Measurements from ENCODE around the gene MOGAT3.

MOGAT3 gene

DNA sequence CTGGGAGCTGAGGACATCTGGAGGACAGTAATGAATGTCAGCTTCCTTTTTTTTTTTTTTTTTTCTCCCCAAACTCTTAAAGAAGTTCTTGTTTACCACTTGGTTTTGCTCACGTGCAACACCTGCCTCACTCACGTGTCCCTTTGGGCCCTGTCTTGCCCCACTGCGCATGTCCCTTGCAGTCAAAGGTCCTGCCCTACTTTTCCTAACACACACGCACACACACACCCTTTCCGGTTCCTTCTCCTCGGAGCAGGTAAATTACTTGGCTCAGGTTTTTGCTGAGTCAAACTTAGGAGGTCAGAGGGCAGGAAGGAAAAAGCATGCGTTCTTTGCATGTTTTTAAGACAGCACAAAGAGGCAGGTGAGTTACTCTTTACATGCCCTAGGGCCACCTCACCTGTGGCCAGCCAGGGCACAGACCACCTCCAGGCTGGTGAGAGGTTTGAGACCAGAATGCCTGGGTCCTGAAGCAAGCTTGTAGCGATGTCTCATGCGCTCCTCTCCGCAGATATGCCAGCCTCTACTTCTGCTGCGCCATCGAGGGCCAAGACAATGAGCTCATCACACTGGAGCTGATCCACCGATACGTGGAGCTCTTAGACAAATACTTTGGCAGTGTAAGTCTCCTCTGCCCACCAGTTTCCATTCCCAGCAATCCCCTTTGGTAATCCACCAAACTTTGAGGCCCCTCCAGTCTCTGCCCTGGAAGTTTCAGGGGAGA, 43.8 kb downstream of the MOGAT3 start:
- no peak for DNase-seq

DNA sequence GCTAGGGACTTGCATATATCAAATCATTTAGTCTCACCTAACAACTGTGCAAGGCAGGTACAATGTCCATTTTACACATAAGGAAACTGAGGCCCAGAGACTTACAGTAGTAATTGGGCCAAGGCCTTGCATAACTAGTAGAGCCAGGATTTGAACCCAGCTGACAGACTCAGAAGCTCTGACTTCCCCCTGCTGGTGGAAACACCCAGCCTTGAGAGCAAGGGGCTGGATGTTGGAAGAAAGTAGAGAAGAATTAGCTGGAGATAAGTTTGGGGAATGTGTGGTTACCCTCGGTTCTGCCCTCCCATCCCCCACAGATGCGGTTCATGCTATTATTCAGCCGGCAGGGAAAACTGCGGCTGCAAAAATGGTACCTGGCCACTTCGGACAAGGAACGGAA, 44.6 kb downstream of the MOGAT3 start:
- DNase-seq: no peak

DNA sequence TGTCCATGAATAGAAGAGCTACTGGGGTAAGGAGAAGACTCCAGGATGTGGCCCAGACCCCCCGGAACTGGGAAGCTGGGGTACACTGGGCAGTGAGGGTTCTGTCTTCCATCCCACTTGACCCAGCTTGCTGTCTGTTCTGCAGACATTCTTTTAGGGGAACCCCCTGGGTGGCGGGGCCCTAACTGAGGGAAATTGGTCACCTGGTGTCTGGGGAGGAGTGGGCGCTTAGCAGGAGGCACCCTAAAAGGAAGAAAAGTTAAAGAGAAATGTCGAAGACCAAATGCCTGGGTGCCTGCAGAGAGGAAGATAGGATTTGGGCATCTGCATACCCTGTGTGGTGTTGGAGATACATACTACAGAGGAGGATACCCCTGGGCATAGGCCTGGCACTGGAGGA, 45.5 kb downstream of the MOGAT3 start:
- no peak for DNase-seq

DNA sequence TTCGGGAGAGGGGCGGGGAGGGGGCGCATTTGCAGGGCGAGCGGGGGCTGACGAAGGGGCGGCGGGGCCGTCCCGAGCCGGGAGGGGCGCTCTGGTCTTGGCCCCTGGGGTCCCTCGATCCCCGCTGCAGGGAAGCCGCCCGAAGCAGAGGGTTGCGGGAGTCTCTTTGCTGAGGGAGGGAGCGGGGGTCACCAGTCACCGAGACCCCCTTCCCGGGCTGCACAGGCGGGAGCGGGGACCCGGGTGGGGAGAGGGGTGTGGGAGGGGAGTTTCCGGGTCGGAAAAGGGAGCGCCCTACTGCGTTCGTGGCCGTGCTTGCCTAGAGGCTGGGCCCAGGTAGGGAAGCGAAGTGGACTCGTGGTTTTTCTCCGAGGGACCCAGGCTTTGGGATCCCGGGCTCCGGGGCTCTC, 46.1 kb downstream of the MOGAT3 start:
- no peak for DNase-seq

DNA sequence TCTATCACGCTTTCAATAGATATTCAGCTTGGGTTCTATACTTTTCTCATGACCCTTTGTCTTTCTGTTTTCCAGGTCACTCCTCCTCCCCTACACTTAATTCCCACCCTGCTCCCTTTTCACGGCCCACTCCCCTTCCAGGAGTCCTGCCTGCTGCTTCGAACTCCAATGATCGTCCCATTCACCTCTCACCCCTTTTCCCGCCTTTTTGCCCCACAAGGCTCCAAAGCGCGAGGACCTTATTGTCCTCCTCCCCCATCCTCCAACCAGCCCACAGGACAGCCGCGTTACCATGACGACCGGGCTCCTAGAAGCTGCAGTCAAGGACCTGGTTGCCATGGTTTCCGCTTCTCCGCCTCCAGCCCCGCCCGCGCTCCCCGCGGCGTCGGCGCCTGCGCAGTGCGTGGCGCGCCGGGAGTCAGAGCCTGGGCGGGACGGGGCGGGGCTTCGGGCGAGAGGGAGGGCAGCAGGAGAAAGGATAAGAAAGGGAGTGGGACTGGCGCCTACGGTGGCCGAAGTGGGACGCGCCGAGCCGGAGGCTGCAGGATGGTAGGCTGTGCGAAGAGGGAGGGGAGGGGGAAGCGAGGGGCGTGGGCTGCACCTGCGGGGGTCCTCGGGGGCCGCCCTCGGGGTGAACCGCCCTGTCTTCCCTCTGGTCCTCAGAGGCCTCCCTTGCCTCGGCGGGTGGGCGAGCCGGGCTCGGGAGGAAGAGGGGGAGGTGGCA, 46.7 kb downstream of the MOGAT3 start, which contains the start of gene AP1S1:
Gene AP1S1, plus strand, starts transcription at position 508 of the 724 bp plus-strand sequence. Its CDS starts 39 bp downstream, at position 547.
- DNase-seq: peak; percentile 94

DNA sequence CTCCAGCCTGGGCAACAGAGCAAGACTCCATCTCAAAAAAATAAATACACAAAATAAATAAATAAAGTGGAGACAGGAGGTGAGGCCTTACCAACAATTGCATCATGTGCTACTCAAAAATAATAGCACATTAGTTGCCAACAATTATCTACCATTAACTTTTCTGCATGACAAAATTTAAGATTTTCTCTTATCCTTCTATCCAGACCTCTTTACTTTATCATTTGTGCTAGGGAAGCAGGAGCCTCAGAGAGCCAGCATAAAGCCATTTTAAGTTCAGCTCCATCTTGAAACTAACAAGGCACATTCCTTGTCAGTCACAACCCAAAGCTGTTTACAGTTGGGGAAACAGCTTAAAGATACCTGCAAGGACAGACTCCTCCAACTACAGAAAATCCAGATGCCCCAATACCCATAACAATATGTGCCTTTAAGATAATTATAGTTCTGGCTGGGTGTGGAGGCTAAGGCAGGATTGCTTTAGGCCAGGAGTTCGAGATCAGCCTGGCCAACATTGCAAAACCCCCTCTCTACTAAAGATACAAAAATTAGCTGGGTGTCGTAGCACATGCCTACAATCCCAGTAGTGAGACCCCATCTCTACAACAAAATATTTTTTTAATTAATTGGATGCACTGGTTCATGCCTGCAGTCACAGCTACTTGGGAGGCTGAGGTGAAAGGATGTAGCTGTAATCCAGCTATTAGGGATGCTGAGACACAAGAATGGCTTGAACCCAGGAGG, 48.8 kb downstream of the MOGAT3 start:
- no peak for DNase-seq
